ENCODE results near the gene DHRS3. TPM values are rescaled to one million over a fixed set of nuclear protein-coding genes. Genes with fewer than 3 reads are reported as not detected.

DHRS3 gene
- total RNA-seq, 2 experiments from 2014 or later = 20.8 to 60.4 TPM

DNA sequence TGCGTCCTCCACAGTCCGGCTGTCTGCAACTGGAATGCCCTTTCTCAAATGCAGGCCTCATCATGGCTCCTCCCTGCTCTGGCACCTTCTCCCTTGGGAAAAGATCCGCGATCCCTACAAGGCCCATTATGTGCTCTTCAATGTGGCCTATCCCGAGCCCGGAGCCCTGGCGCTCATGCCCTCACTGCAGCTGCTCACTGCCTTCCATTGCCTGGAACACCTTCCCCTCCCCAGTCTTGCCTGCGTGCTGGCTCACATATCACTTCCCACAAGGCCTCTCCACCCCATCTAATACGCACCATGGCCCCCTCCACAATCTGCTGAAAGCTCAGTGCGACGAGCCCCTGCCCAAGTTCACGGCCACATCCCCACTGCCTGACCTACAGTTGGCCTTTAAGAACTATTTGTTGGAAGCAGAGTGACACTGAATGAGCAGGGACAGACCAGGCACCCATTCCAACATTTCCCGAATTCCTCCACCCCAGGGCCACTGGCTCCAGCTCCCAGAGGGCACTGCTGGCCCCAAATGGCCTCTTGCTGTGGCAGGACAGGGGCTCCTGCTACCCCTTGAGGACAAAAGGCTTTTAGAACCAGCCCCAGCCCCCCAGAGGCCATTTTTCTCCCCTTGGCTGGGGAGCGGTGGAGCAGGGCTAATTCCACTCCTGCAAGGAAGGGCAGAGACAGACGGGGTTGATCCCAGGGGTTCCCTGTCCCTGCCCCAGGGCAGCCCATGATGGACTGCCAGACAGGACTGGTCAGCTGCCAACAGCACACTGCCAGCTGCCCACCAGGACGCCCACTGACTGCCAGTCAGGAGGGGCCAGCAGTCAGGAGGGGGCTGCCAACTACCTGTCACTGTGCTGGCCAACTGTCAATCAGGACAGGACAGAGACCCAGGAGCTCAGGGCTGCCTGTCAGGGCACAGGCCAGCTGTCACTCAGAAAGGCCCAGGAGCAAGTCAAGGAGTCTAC, 64.8 kb downstream of the DHRS3 start:
- Mint-ChIP-seq H3K4me3 (no peak overlapping the region), H3K4me1 (peaks cover 9% of the 10 kb centered on the region), H3K9me3 (ENCODE audit: low read depth) (no peaks in the 10 kb centered on the region), H3K36me3 (no peaks in the 10 kb centered on the region), H3K27ac (no peak overlapping the region), H3K27me3 (no peaks in the 10 kb centered on the region)
- CTCF ChIA-PET = no interaction called here
- ATAC-seq = no peak
- no peak for DNase-seq

DNA sequence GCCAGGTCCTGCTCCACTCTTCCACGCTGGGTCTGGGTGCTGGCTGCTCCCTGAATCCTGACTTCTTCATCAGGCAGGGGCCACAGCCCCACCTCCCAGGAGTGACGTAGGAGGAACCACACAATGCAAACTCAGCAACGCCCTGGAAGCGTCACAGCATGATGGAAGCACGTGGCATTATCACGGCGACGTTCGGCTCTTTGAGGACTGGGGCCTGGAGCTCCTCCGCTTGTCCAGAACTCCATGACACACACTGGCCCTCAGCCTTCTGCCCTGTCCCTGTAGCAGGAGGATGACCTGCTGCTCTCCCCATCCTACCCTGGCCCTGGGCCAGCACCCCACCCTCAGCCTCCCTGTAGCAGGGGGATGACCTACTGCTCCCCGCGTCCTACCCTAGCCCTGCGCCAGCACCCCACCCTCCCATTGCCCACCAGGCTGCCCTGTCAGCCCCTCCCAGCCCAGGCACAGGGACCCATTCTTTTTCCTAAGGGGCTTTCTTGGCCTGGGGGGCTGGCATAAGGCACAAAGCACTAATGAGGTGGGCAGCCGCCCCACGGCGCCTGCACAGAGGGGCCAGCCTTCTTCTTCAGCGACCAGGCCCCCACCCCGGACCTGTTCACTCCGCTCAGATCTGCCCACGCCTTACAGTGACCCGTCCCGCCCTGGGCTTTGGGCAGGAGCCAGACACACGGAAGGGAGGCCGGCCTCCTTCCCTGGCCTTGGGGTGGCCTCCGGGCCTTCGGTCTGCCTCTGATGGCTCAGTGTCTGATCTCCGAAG, 65.7 kb downstream of the DHRS3 start:
- CTCF ChIA-PET = no interaction called here
- ATAC-seq (no peak), DNase-seq (no peak)
- H3K27ac Mint-ChIP-seq = no peak overlapping the region
- H3K27me3 Mint-ChIP-seq = no peaks in the 10 kb centered on the region
- no peak overlapping the region for H3K4me3 Mint-ChIP-seq
- no peaks in the 10 kb centered on the region for H3K36me3 Mint-ChIP-seq
- H3K4me1 Mint-ChIP-seq = peaks cover 9% of the 10 kb centered on the region
- no peaks in the 10 kb centered on the region for H3K9me3 Mint-ChIP-seq (ENCODE audit: low read depth)

DNA sequence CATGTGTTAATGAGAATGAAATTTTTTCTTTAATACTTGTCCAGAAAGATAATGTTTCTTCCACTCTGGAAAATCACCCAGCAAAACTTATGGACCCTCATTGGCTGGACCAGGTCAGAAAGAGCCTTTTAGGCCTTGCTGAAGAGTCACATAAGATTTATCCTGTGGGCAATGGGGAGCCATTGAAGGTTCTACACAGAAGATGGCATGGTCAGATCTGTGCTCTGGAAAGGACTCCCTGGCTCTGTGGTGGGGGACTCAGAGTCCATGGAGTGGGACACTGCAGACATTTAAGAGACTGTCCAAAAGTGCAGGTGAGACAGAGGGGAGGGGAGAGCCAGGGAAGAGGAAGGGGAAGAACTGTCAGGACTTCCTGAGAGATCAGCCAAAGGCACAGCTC, 66.4 kb downstream of the DHRS3 start:
- no peak overlapping the region for H3K4me3 Mint-ChIP-seq
- no peaks in the 10 kb centered on the region for H3K27me3 Mint-ChIP-seq
- peaks cover 9% of the 10 kb centered on the region for H3K4me1 Mint-ChIP-seq
- H3K9me3 Mint-ChIP-seq (ENCODE audit: low read depth) = no peaks in the 10 kb centered on the region
- H3K27ac Mint-ChIP-seq = no peak overlapping the region
- H3K36me3 Mint-ChIP-seq = no peaks in the 10 kb centered on the region
- ATAC-seq = no peak
- no peak for DNase-seq
- CTCF ChIA-PET = no interaction called here

DNA sequence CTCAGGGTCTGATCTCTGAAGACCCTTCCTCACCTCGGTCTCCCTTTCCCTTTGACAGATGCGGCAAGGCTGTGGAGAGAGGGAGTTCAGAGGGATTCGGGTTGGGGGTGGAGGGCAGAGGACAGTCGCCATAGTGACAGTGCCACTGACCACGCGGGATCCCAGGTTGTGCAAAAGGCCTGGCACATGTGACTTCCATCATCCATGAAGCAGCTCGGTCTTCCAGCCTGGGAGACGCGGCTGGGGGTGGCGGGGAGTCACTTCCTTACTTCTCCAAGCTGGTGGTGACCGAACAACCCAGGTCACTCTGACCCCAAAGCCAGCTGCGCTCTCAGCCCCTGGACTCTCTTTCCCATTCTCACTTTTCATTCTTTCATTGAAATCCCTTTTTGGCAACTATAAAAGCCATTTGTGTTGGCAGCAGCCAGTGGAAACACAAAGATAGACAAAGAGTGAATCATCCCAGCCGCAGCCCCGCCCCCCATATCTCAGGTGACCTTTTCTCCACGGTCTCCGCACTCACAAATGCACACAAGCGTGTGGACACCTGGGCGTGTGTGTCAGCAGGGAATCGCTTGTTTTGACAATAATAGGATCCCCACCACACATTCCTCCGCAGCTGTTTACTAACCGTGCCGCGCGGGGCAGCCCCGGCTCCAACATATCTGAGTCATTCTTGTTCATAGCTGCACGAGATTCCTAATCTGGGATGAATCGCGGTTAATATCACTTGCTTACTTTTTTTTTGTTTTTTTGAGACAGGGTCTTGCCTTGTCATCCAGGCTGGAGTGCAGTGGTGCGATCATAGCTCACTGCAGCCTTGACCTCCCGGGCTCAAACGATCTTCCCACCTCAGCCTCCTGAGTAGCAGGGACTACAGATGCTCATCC, 68.3 kb downstream of the DHRS3 start:
- peaks cover 12% of the 10 kb centered on the region for H3K4me1 Mint-ChIP-seq
- CTCF ChIA-PET = interaction anchor here (0.9 kb wide), 1 partner anchor 68 kb away, joined by 3 read pairs; the partner anchor contains the start of gene DHRS3

DNA sequence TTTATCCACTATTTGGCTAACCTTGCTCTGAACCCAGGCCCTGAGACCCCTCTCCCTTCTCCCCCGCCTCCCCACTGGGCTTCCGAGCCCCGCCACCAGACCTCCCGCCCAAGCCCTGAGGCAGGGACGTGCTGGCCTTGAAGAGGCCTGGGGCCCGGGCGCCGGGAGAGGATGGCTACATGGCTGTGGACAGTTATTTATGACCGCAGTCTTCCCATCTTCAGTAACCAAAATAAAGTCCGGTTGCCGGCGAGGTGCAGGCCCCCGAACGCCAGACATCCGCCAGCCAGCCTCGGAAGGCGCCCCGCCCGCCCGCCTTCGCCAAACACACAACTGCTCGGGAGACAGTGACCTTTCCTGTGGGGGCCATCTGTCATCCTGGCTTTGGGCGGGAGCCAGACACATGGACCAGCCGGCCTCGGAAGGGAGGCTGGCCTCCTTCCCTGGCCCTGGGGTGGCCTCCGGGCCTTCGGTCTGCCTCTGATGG, 69.0 kb downstream of the DHRS3 start:
- ATAC-seq (no peak), DNase-seq (no peak)
- H3K4me3 Mint-ChIP-seq = no peak overlapping the region
- no peaks in the 10 kb centered on the region for H3K9me3 Mint-ChIP-seq (ENCODE audit: low read depth)
- H3K4me1 Mint-ChIP-seq = peaks cover 12% of the 10 kb centered on the region
- no peaks in the 10 kb centered on the region for H3K36me3 Mint-ChIP-seq
- no peak overlapping the region for H3K27ac Mint-ChIP-seq
- peaks cover 5% of the 10 kb centered on the region for H3K27me3 Mint-ChIP-seq
- CTCF ChIA-PET = no interaction called here

More for the DNA sequence above, 68.3 kb downstream of the DHRS3 start:
- ATAC-seq = no peak
- no peak for DNase-seq
- no peak overlapping the region for H3K4me3 Mint-ChIP-seq
- H3K27ac Mint-ChIP-seq = no peak overlapping the region
- H3K27me3 Mint-ChIP-seq = no peaks in the 10 kb centered on the region
- H3K36me3 Mint-ChIP-seq = no peaks in the 10 kb centered on the region
- H3K9me3 Mint-ChIP-seq (ENCODE audit: low read depth) = no peaks in the 10 kb centered on the region

DNA sequence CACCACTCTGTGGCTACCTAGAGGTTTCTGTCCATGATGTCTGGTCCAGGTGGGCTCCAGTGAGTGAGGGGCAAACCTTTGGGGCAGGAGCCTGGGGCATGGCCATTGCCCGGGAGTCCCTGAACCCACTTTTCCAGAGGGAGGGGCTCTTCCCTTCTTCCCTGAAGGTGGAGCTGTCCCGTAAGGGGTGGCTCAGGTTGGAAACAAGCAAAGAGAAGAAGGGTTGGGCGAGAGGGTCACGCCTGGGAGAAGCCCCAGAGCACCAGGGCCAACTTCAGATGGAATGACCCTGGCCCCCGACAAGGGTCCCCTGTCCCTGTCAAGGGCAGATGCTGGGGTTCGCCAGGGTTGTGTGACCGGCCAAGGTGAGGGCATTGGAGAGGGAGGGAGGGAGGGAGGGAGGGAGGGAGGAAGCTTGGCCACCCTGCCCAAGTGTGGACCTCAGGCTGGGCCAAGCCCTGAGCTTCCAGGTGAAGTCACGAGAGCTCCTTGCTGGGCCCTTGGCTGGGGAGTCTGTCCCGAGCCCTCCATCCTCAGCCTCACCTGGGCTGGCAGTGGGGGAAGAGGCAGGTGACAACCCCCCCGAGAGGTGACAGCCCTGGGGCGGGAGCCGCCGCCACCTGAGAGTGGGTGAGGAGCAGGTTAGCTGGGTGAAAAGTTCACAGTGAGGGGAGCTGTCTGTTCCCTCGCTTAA, 69.6 kb downstream of the DHRS3 start:
- no peaks in the 10 kb centered on the region for H3K36me3 Mint-ChIP-seq
- DNase-seq = no peak
- H3K4me3 Mint-ChIP-seq = no peak overlapping the region
- CTCF ChIA-PET = no interaction called here
- no peak overlapping the region for H3K27ac Mint-ChIP-seq
- H3K4me1 Mint-ChIP-seq = peaks cover 12% of the 10 kb centered on the region
- peaks cover 10% of the 10 kb centered on the region for H3K27me3 Mint-ChIP-seq
- no peaks in the 10 kb centered on the region for H3K9me3 Mint-ChIP-seq (ENCODE audit: low read depth)
- no peak for ATAC-seq

DNA sequence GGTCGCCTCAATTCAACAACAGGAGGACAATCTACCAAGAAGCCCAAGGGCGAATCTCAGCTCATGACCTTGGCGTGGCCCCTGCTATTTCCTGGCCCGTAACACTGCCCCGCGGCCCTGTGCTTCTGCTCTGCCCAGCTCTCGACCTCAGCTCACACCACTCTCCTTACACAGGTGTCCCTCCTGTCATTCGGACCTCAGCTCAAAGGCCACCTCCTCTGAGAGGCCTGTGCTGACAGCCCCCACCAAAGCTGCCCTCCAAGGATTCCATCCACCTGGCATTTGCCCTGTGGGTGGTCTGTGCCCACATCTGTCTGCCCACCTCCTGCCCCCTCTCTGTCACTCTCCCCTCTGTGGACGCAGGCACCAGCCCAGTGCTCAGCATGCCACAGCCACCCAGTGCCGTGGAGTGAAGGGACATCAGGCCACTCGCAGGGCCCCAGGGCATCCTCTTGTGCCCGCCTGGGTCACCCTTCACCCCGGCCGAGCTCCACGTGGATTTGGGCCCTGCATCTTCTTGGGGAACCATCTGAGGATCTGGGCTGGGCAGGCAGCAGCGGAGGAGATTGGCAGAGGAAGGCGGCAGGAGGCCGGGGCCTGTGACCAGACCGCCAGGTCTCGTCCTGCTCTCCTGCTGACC, 70.3 kb downstream of the DHRS3 start:
- no peak overlapping the region for H3K27ac Mint-ChIP-seq

DNA sequence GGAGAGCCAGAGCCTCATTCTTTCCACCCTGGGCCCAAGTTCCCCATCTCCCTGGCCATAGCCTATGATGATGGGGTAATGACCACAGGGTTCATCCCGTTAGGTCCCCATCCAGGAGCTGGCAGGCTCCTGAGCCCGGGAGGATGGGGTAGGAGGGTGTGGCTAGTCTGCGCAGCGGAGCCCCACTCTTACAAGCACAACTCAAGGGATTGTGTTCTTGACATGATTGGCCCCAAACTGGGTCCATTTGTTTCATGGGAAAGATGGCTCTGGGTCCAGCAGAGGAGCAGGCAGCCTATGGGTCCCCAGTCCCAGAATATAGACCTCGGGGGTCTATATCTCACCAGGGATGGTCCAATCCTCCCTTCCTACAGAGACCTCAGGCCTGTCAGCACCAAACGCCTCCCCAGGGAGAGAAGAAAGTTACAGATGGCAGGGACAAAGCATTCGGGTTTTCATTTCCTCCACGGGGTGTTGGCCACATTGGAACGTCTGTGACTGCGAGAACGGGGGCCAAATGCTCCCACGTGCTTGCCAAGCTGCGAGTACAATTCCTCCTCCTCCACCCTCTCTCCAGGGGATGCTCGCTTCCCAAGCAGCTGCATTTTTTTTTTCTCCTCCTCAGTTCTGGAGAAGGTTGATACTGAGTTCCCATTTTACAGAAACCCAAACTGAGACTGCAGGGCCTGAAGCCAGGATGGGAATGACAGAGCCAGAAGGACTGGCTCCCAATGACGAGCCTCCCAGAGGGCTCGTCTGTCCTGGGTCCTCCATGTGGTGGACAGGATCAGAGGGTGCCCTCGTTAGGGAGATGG, 71.0 kb downstream of the DHRS3 start:
- CTCF ChIA-PET = interaction anchor here (1.2 kb wide), 1 partner anchor 54 kb away, joined by 3 read pairs; no protein-coding TSS in a partner anchor
- H3K4me3 Mint-ChIP-seq = no peak overlapping the region
- H3K4me1 Mint-ChIP-seq = peaks cover 12% of the 10 kb centered on the region
- no peak for DNase-seq
- no peaks in the 10 kb centered on the region for H3K9me3 Mint-ChIP-seq (ENCODE audit: low read depth)
- H3K27ac Mint-ChIP-seq = no peak overlapping the region
- peaks cover 14% of the 10 kb centered on the region for H3K27me3 Mint-ChIP-seq
- ATAC-seq = no peak
- H3K36me3 Mint-ChIP-seq = no peaks in the 10 kb centered on the region

More for the DNA sequence above, 70.3 kb downstream of the DHRS3 start:
- peaks cover 10% of the 10 kb centered on the region for H3K27me3 Mint-ChIP-seq
- peaks cover 12% of the 10 kb centered on the region for H3K4me1 Mint-ChIP-seq
- DNase-seq (no peak), ATAC-seq (no peak)
- CTCF ChIA-PET = interaction anchor here (1.2 kb wide), 1 partner anchor 53 kb away, joined by 3 read pairs; no protein-coding TSS in a partner anchor
- no peak overlapping the region for H3K4me3 Mint-ChIP-seq
- no peaks in the 10 kb centered on the region for H3K36me3 Mint-ChIP-seq
- no peaks in the 10 kb centered on the region for H3K9me3 Mint-ChIP-seq (ENCODE audit: low read depth)

DNA sequence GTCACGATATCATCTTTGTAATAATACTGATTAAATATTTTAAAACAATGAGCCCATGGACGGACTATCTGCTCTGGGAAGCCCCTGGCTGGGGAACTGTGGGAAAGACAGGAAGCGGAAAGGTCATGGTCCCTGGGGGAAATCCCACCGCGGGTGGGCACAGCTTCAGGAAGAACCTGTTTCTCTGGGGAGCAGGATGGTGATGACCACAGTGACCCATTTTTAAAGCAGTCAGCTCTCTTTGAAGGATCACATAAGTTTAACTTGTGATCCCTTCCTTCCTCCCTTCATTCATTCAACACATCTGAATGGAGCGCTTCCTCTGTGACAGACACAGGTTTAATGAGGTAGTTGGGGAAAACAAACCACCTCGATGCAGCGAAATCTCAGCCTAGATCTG, 73.0 kb downstream of the DHRS3 start:
- no peak for ATAC-seq

DNA sequence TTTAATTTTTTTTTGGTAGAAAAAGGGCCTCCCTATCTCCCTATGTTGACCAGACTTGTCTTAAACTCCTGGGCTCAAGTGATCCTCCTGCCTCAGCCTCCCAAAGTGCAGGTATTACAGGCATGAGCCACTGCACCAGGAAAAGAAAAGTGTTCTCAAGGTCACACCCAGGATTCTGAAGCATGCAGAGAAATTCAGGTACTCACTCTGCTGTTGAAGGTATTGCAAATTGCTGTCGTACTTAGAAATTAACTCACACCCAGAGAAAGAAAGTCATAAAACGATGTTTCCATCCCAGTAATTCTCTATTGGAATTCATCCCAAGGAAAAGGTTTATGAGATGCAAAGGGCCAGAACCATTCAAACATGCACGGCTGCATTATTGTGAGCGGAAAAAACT, 73.7 kb downstream of the DHRS3 start:
- Mint-ChIP-seq H3K36me3 (no peaks in the 10 kb centered on the region), H3K4me3 (no peak overlapping the region), H3K27ac (no peak overlapping the region)

More for the DNA sequence above, 73.0 kb downstream of the DHRS3 start:
- H3K27ac Mint-ChIP-seq = no peak overlapping the region
- no peaks in the 10 kb centered on the region for H3K36me3 Mint-ChIP-seq
- no peaks in the 10 kb centered on the region for H3K9me3 Mint-ChIP-seq (ENCODE audit: low read depth)
- H3K4me3 Mint-ChIP-seq = no peak overlapping the region
- H3K27me3 Mint-ChIP-seq = peaks cover 15% of the 10 kb centered on the region
- peaks cover 5% of the 10 kb centered on the region for H3K4me1 Mint-ChIP-seq
- CTCF ChIA-PET = no interaction called here
- no peak for DNase-seq

DNA sequence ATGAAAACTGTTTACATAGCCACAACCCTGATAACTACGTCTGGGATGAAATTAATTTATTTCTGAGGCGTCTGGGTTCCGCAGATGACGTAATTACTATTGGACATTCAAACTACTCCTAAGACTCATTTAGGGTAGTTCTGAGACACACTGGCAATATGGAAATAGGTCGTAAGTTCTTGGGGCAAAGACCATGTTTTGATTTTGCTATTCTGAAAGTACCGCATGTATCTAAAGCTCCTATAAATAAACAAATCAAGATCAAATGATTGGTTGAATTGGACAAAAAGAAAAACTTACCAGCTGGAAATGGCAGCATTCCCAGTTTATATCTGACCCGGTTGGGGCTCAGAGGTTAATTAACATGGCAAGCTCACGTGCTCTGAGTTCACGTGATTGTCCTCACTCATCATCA, 74.3 kb downstream of the DHRS3 start:
- peaks cover 3% of the 10 kb centered on the region for H3K4me1 Mint-ChIP-seq
- CTCF ChIA-PET = no interaction called here
- H3K36me3 Mint-ChIP-seq = no peaks in the 10 kb centered on the region
- no peak overlapping the region for H3K27ac Mint-ChIP-seq
- ATAC-seq = no peak
- H3K9me3 Mint-ChIP-seq (ENCODE audit: low read depth) = no peaks in the 10 kb centered on the region
- peaks cover 15% of the 10 kb centered on the region for H3K27me3 Mint-ChIP-seq
- no peak for DNase-seq
- no peak overlapping the region for H3K4me3 Mint-ChIP-seq

More for the DNA sequence above, 73.7 kb downstream of the DHRS3 start:
- no peak for DNase-seq
- CTCF ChIA-PET = no interaction called here
- no peaks in the 10 kb centered on the region for H3K9me3 Mint-ChIP-seq (ENCODE audit: low read depth)
- ATAC-seq = no peak
- H3K4me1 Mint-ChIP-seq = peaks cover 3% of the 10 kb centered on the region
- H3K27me3 Mint-ChIP-seq = peaks cover 15% of the 10 kb centered on the region

Data from activated CD8-positive, alpha-beta memory T cell treated with anti-CD3 and anti-CD28 coated beads, Interleukin-2, amount 10 ng/mL, durations not matched to agents 7 days and 5 days (primary cell).